GM12878 (cell line): ENCODE results near the gene ETHE1.

Source experiments
- CREM ChIP-seq: IDR thresholded peaks from 2 replicates; pipeline ENCODE4 v1.6.1; 2014; ENCODE audit warnings: antibody characterized with exemption, low read depth
- EZH2 ChIP-seq: IDR thresholded peaks from 2 replicates; pipeline ENCODE4 v1.6.1; 2012; ENCODE audit warnings: low read depth, mild to moderate bottlenecking, control low read depth, inconsistent platforms, low read length, borderline replicate concordance; ENCODE audit not compliant: control insufficient read depth
- MAX ChIP-seq: IDR thresholded peaks from 2 replicates; pipeline ENCODE4 v1.6.1; 2012; ENCODE audit warnings: low read depth, low read length, improper control_type of control experiment
- POLR2A ChIP-seq: IDR thresholded peaks from 2 replicates; pipeline ENCODE4 v1.6.1; 2011; ENCODE audit warnings: low read depth, mild to moderate bottlenecking, low read length
- POLR2AphosphoS5 ChIP-seq: IDR thresholded peaks from 2 replicates; pipeline ENCODE4 v1.6.1; 2011; ENCODE audit warnings: mild to moderate bottlenecking, low read length, inconsistent platforms
- RAD21 ChIP-seq: IDR thresholded peaks from 2 replicates; pipeline ENCODE4 v1.6.1; 2011; ENCODE audit warnings: mild to moderate bottlenecking, low read depth, low read length, moderate library complexity; ENCODE audit not compliant: insufficient read depth
- SIN3A ChIP-seq: IDR thresholded peaks from 2 replicates; pipeline ENCODE4 v1.6.1; 2012; ENCODE audit warnings: low read depth, low read length, improper control_type of control experiment
- TF ChIP-seq, protein P1 (sequence below), 3 experiments: IDR thresholded peaks in 2 of 3; conservative IDR thresholded peaks in 1 of 3; 2 replicates each; pipeline ENCODE4 v1.5.1; 2011; ENCODE audit warnings: low read depth in 3 of 3, low read length in 3 of 3, mild to moderate bottlenecking in 3 of 3, control low read depth in 2 of 3, moderate library complexity in 2 of 3, inconsistent platforms in 1 of 3, mixed read lengths in 1 of 3; ENCODE audit not compliant: control insufficient read depth in 2 of 3, insufficient read depth in 1 of 3; ENCODE audit errors: extremely low read depth in 1 of 3
- TF ChIP-seq, protein P2 (sequence below): fragments of 450-650 bp; IDR thresholded peaks from 2 replicates; pipeline ENCODE4 v1.6.1; 2017; ENCODE audit warnings: mild to moderate bottlenecking, moderate library complexity

GRCh38 chr19:43532571-43532961 is 5.6 kb upstream of the ETHE1 start:
- no peak for TF ChIP-seq SIN3A
- no peak for TF ChIP-seq EZH2
- no peak for TF ChIP-seq POLR2A
- TF ChIP-seq, protein P1, sequence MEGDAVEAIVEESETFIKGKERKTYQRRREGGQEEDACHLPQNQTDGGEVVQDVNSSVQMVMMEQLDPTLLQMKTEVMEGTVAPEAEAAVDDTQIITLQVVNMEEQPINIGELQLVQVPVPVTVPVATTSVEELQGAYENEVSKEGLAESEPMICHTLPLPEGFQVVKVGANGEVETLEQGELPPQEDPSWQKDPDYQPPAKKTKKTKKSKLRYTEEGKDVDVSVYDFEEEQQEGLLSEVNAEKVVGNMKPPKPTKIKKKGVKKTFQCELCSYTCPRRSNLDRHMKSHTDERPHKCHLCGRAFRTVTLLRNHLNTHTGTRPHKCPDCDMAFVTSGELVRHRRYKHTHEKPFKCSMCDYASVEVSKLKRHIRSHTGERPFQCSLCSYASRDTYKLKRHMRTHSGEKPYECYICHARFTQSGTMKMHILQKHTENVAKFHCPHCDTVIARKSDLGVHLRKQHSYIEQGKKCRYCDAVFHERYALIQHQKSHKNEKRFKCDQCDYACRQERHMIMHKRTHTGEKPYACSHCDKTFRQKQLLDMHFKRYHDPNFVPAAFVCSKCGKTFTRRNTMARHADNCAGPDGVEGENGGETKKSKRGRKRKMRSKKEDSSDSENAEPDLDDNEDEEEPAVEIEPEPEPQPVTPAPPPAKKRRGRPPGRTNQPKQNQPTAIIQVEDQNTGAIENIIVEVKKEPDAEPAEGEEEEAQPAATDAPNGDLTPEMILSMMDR (IDR thresholded peaks at IDR 0.05 in 2 of 3, conservative IDR thresholded peaks at IDR 0.05 in 1 of 3; ENCODE audit: control insufficient read depth in 2 of 3, extremely low read depth in 1 of 3, insufficient read depth in 1 of 3, low read depth in 3 of 3, low read length in 3 of 3), result no peak
- no peak; the same call in 1 of the 2 replicates for TF ChIP-seq MAX
- no peak for TF ChIP-seq POLR2AphosphoS5
- TF ChIP-seq RAD21, result no peak
- no peak for TF ChIP-seq CREM
- TF ChIP-seq, protein P2, sequence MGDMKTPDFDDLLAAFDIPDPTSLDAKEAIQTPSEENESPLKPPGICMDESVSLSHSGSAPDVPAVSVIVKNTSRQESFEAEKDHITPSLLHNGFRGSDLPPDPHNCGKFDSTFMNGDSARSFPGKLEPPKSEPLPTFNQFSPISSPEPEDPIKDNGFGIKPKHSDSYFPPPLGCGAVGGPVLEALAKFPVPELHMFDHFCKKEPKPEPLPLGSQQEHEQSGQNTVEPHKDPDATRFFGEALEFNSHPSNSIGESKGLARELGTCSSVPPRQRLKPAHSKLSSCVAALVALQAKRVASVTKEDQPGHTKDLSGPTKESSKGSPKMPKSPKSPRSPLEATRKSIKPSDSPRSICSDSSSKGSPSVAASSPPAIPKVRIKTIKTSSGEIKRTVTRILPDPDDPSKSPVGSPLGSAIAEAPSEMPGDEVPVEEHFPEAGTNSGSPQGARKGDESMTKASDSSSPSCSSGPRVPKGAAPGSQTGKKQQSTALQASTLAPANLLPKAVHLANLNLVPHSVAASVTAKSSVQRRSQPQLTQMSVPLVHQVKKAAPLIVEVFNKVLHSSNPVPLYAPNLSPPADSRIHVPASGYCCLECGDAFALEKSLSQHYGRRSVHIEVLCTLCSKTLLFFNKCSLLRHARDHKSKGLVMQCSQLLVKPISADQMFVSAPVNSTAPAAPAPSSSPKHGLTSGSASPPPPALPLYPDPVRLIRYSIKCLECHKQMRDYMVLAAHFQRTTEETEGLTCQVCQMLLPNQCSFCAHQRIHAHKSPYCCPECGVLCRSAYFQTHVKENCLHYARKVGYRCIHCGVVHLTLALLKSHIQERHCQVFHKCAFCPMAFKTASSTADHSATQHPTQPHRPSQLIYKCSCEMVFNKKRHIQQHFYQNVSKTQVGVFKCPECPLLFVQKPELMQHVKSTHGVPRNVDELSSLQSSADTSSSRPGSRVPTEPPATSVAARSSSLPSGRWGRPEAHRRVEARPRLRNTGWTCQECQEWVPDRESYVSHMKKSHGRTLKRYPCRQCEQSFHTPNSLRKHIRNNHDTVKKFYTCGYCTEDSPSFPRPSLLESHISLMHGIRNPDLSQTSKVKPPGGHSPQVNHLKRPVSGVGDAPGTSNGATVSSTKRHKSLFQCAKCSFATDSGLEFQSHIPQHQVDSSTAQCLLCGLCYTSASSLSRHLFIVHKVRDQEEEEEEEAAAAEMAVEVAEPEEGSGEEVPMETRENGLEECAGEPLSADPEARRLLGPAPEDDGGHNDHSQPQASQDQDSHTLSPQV, result no peak
